Left colon (tissue), 2 donors: ENCODE results near the gene TCP11L2. TPM values are rescaled to one million over a fixed set of nuclear protein-coding genes. Genes with fewer than 3 reads are reported as not detected.
"Not testable (repeated sequence)": the region's sequence is repeated elsewhere in the genome, so short reads cannot be mapped to it uniquely, and the experiment has no call there.

Source experiments
- ATAC-seq: fragments of 200-7000 bp; cut with Tn5 transposase; one replicate; pipeline ENCODE4 v1.9.1; 2020; ENCODE audit warnings: mild to moderate bottlenecking, moderate library complexity
- DNase-seq, 2 donors: peaks; one replicate each; pipeline ENCODE4 v3.0.0-alpha.2; 2020
- intact Hi-C, 2 donors: fragments of 100-400 bp; cut with DNase I in 1 of 2; cut with micrococcal nuclease in 1 of 2; formaldehyde crosslinking; loops; one replicate each; pipeline versions ENCODE4 v1.11.2 to v1.14.0; 2022; cut with DNase I, micrococcal nuclease
- total RNA-seq, 2 donors: library from RNA; stranded (reverse); fragmentation: NEBNext Ultra II Directional; extraction: Animal tissue kit (Norgen Biotek cat#: 25700); gene quantifications; one replicate each; pipeline ENCODE4 v1.2.1, GENCODE V29; 2021
- donor health status: DM: no; HTN: no; CAD: no.
- donor health status: DM: yes; HTN: yes; CAD: no.

Gene TCP11L2
- total RNA-seq, 2 donors from 2014 or later, result 22.1 to 46.5 TPM

DNA sequence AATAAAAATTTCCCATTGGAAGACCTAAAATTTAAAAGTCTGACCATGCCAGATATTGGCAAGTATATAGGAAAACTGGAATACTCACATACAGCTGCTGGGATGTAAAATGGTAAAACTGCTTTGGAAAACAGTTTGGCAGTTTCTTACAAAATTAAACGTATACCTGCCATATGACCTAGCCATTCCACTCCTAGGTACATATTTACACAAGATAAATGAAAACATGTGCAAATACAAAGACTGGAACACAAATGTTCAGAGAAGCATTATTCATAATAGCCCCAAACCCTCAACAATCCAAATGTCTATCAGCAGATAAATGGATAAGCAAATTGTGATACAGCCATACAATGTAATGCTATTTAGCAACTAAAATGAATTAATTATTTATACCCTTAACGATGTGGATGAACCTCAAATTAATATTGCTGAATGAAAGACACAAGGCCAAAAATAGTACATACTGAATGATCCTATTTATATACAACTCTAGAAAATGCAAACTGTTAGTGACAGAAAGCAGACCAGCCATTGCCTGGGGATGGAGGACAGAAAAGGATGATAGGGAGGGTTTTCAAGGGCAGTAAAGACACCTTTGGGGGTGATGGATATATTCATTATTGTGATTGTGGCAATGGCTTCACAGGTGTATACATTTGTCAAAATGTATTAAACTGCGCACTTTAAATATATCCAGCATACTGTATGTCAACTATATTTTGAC lies 21.3 kb upstream of the TCP11L2 start:
- DNase-seq (no peak), ATAC-seq (peak; percentile 58)
- intact Hi-C loops, result loop anchor here in 1 of 2 donors (2.0 kb wide), 1 partner anchor 52 kb away; no protein-coding TSS in a partner anchor

DNA sequence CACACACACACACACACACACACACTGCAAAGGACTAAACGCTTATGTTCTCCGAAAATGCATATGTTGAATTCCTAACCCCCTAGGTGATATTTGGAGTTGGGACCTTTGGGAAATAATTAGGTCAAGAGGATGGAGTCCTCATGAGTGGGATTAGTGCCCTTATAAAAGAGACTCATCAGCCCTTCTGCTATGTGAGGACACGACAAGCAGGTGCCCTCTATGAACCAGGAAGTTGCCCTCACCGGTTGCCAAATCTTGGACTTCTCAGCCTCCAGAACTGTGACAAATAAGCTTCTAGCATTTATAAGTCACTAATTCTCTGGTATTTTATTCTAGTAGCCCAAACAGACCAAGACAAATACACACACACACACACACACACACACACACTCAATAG lies 20.7 kb upstream of the TCP11L2 start:
- no peak for DNase-seq
- intact Hi-C loops, result loop anchor here in 1 of 2 donors (2.0 kb wide), 1 partner anchor 53 kb away; no protein-coding TSS in a partner anchor
- peak; percentile 42 for ATAC-seq

DNA sequence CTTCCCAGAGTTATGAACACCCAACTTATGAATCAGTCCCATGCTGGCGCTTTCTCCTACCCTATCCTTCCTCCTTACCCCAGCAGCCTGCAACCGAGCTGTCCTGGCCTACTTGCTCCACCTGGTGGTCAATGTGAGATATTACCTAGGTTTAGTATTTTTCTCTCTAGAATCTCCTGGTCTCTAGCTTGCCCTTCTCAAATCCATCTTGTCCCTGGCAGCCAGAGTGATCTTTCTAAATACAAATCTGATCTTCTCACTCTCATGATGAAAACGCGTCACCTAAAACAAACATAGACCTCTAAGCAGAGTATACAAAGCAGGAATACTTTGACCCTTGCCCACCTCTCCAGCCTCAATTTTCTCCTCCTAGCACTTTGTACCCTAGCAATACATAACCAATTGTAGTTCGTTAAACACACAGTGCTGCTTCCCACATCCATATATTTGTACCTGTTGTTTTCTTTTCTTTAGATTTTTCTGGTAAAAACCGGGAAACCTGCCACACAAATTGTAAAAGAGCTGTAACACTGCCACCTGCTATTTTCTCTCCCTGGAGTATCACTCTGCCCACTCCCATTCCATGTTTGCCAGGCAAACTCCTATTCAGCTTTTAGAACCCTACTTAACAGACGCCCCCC lies 20.0 kb upstream of the TCP11L2 start:
- DNase-seq (peak; percentile 45 to 62), ATAC-seq (peak; percentile 77)
- intact Hi-C loops, result no loop called here

- intact Hi-C loops, result no loop called here
- ATAC-seq (no peak), DNase-seq (no peak)
Observed at GRCh38 chr12:106284358-106285105, 18.0 kb upstream of the TCP11L2 start.

DNA sequence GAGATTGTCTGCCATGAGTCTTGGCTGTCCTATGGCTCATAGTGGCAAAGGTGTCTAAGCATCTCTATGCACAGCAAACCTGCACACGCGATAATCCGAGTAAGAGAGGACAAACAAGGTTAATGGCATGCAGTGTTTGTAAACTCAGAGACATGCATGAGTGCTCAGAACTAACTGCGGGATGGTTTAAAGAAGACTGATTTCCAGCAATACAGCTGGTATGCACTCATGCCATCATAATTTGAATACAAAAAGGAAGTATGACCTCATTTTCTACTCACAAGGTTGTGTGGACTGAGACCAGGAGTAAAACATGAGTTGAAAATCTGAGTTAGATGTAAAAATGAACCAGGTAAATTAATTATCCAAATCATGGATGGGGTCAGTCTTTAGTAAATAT lies 16.6 kb upstream of the TCP11L2 start:
- no peak for ATAC-seq
- intact Hi-C loops, result no loop called here
- no peak for DNase-seq

- DNase-seq, intact Hi-C loops: not testable (repeated sequence)
Observed at GRCh38 chr12:106286576-106287162, 15.9 kb upstream of the TCP11L2 start.

DNA sequence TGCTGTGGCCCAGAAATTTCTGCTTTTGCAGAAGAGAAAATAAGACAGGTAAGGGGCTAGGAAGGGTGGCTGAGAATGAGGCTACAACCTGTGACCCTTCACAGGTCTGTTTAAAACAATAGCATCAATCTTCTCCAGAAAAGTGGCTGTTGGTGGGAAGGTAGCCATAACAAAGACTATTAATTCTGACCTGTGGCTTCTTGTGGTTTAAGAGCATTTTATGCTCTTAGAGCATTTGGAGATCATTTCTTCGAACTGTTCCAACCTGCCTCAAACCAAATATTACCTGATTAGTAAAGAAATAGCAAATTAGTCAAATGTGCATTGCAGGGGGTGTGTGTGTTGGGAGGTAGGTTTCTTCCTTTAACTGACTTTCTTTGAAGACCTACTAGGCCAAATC lies 15.2 kb upstream of the TCP11L2 start:
- DNase-seq, result no peak
- intact Hi-C loops, result no loop called here
- ATAC-seq, result no peak

More at GRCh38 chr12:106286576-106287162, 15.9 kb upstream of the TCP11L2 start:
- peak; percentile 5 for ATAC-seq

GRCh38 chr12:106288101-106288493 lies 14.4 kb upstream of the TCP11L2 start:
- DNase-seq (no peak), ATAC-seq (no peak)
- intact Hi-C loops, result no loop called here

DNA sequence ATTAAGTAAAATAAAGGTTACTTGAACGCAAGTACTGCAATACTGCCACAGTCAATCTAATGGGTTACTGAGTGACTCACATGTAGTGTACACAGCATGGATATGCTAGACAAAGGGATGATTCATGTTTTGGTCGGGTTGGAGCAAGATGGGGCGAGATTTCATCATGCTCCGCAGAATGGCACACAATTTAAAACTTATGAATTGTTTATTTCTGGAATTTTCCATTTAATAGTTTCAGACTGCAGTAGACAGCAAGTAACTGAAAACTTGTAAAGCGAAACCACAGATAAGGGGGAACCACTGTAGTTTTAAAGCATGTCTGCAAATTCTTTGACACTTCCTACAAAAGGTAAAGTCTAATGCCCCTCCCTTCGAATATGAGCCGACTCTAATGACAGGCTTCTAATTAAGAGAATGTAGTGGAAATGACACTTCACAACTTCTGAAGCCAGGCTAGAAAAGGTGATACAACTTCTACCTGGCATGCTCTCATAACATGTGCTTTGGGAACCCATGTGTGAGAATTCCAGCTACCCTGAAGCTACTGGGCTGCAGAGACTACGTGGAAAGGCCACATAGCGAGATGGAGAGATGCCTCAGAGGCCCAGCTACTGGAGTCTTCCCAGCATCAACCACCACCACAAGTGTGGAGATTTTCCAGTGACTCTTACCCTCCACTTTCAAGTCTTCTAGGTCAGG lies 13.9 kb upstream of the TCP11L2 start:
- ATAC-seq (peak; percentile 57), DNase-seq (no peak)
- intact Hi-C loops, result no loop called here

- DNase-seq (no peak), ATAC-seq (no peak)
- intact Hi-C loops, result no loop called here
Observed at GRCh38 chr12:106289196-106289681, 13.3 kb upstream of the TCP11L2 start.

- intact Hi-C loops, result no loop called here
- DNase-seq, result no peak
- ATAC-seq, result peak; percentile 72
Observed at GRCh38 chr12:106290666-106291065, 11.9 kb upstream of the TCP11L2 start.

- DNase-seq (peak in 1 of 2 donors; percentile 42), ATAC-seq (peak; percentile 91)
- intact Hi-C loops, result no loop called here
Observed at GRCh38 chr12:106291342-106291741, 11.2 kb upstream of the TCP11L2 start.

GRCh38 chr12:106292339-106292738 lies 10.2 kb upstream of the TCP11L2 start:
- ATAC-seq (no peak), DNase-seq (no peak)
- intact Hi-C loops, result no loop called here

- ATAC-seq (peak; percentile 48), DNase-seq (no peak)
- intact Hi-C loops, result no loop called here
Observed at GRCh38 chr12:106296179-106296877, 6.2 kb upstream of the TCP11L2 start.

DNA sequence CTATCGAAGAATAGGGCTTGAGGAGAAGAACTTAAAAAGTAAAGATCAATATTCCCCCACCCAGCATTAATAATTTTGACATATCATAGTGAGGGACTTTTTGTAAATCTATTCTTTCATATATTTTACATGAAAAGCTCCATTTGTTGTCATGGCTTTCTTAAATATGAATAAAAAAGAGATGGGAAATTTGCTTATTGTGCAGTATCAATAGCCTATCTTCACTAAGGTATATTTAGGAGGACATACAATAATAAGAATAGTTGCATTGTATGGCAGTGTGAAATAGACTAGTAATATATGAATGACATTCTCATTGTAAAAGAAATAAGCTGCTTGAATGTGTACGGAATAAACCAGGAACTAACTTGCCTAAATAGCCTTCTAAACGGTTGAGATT lies 5.5 kb upstream of the TCP11L2 start:
- intact Hi-C loops, result no loop called here
- ATAC-seq (no peak), DNase-seq (no peak)

DNA sequence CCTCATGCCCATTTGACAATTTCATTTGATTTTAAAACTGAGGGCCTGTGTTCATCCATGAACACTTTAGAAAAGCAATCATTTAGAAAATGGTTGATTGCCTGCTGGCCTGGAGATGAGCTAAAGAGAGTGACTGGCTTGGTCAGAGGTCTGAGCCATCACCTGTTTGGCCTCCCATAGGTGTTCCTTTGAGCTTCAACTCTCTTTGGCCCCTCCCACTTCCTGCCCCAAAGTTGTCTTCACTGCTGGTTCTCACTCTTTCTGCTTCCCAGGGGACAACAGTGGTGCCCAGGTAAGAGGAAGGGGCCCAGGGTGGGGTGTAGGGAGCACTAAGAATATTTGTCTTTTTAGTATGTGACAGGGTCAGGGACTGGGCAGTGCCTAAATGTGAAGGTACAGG lies 4.9 kb upstream of the TCP11L2 start:
- ATAC-seq (no peak), DNase-seq (no peak)
- intact Hi-C loops, result no loop called here

GRCh38 chr12:106299202-106299774 lies 3.2 kb upstream of the TCP11L2 start:
- DNase-seq (peak in 1 of 2 donors; percentile 18), ATAC-seq (no peak)
- intact Hi-C loops, result no loop called here

DNA sequence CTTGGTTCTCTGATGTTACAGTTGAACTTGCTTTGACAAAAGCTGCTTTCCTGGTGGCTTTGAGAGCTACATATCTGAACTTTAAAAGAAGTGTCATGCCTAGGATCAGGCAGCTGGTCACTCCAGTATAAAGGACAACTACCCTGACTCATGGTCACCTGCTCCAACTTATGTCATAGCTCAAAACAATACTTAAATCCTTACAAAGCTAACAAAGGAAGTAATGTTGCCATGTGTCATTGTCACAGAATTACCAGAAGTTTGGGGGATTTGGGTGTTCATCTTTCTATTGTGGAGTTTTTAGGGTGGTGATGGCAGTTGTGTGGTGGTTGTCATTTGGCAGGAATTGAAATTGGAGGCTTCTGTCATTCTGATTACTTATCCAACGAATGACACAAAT lies 1.8 kb upstream of the TCP11L2 start:
- DNase-seq (no peak), ATAC-seq (no peak)
- intact Hi-C loops, result no loop called here
